Breast epithelium (tissue), 3 donors: ENCODE measurements around the gene MAPK8.

Source experiments
- POLR2A ChIP-seq: fragments of 450-650 bp; IDR thresholded peaks from one replicate; pipeline ENCODE4 v1.6.1; 2016; ENCODE audit warnings: antibody characterized with exemption, mild to moderate bottlenecking, moderate library complexity
- TF ChIP-seq, protein P1 (sequence below), 3 donors: fragments of 450-650 bp; IDR thresholded peaks; one replicate each; pipeline ENCODE4 v1.5.1; 2016 to 2017; ENCODE audit warnings: antibody characterized with exemption in 3 of 3, mild to moderate bottlenecking in 3 of 3, moderate library complexity in 3 of 3

DNA sequence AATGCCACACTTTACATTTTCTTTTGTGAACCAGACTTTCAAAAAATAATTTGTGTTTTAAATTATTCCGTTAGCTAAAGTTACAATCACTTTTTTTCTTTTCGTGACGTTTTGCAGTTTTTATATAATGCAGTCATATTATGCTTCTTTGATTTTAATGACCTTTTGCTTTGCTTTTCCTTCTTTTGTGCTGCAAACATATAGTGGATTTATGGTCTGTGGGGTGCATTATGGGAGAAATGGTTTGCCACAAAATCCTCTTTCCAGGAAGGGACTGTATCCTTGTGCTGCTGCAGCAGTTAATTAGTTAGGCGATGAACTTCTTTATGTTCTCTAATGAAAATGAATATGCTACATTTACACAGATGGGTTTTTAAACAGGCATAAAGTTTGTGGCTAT lies 117.4 kb downstream of the MAPK8 start:
- no peak for TF ChIP-seq POLR2A
- TF ChIP-seq, protein P1, sequence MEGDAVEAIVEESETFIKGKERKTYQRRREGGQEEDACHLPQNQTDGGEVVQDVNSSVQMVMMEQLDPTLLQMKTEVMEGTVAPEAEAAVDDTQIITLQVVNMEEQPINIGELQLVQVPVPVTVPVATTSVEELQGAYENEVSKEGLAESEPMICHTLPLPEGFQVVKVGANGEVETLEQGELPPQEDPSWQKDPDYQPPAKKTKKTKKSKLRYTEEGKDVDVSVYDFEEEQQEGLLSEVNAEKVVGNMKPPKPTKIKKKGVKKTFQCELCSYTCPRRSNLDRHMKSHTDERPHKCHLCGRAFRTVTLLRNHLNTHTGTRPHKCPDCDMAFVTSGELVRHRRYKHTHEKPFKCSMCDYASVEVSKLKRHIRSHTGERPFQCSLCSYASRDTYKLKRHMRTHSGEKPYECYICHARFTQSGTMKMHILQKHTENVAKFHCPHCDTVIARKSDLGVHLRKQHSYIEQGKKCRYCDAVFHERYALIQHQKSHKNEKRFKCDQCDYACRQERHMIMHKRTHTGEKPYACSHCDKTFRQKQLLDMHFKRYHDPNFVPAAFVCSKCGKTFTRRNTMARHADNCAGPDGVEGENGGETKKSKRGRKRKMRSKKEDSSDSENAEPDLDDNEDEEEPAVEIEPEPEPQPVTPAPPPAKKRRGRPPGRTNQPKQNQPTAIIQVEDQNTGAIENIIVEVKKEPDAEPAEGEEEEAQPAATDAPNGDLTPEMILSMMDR (IDR thresholded peaks at IDR 0.05): no peak
